Ovary (tissue), 9 donors: ENCODE measurements around the gene TIMM22. TPM values are rescaled to one million over a fixed set of nuclear protein-coding genes. Genes with fewer than 3 reads are reported as not detected.
A peak's percentile ranks its signal among the peaks of the same experiment; 100 is the strongest.

Experiments used
- DNase-seq, 5 donors: peaks; one replicate each; pipeline ENCODE4 v3.0.0-alpha.2; 2019 to 2020
- H3K27ac ChIP-seq, 2 donors: fragments of 200-600 bp; one replicate each; pipeline versions ENCODE4 v1.5.1 to v1.8.0; 2019 to 2022
- H3K27me3 ChIP-seq: fragments of 200-600 bp; one replicate; pipeline ENCODE4 v1.8.0; 2022
- H3K36me3 ChIP-seq: fragments of 200-600 bp; sonication (generic); one replicate; pipeline ENCODE4 v1.5.1; 2019
- H3K4me1 ChIP-seq: one replicate; pipeline ENCODE4 v1.8.1; 2013; ENCODE audit warnings: mild to moderate bottlenecking, moderate library complexity; ENCODE audit not compliant: insufficient read depth
- H3K4me3 ChIP-seq: fragments of 200-600 bp; sonication (generic); one replicate; pipeline ENCODE4 v1.5.1; 2017
- H3K9me3 ChIP-seq, 2 donors: fragments of 200-600 bp in 1 of 2; sonication (generic) in 1 of 2; one replicate each; pipeline versions ENCODE4 v1.5.1 to v1.8.1; 2013 to 2019; ENCODE audit warnings: mild to moderate bottlenecking in 1 of 2, moderate library complexity in 1 of 2
- EP300 ChIP-seq: sonication (generic); formaldehyde crosslinking; IDR thresholded peaks from one replicate; pipeline ENCODE4 v1.6.1; 2017; ENCODE audit warnings: antibody characterized with exemption
- POLR2A ChIP-seq: fragments of 450-650 bp; IDR thresholded peaks from one replicate; pipeline ENCODE4 v1.6.1; 2017; ENCODE audit warnings: antibody characterized with exemption, mild to moderate bottlenecking, moderate library complexity
- WGBS, 3 donors: extraction: QIAGEN DNeasy Blood & Tissue Kit in 1 of 3; methylation state at CpG; one replicate each; pipeline versions ENCODE4 v1.1.5 to v1.1.7; 2013 to 2017; 5-methylcytosine and 5-hydroxymethylcytosine counted together
- intact Hi-C, 4 donors: fragments of 100-400 bp; cut with DNase I; formaldehyde crosslinking; loops; one replicate each; pipeline versions ENCODE4 v1.11.0 to v1.15.1; 2022 to 2023
- polyA plus RNA-seq, 2 donors: library from polyadenylated mRNA; stranded (reverse); fragments of 200-250 nt in 1 of 2; fragments of 350-450 nt in 1 of 2; fragmentation: Illumina TruSeq in 1 of 2; extraction: RNeasy Lipid Tissue Mini Kit (QIAGEN cat#74804) in 1 of 2; gene quantifications; one replicate each; pipeline ENCODE4 v1.2.3, GENCODE V29; 2013 to 2014
- total RNA-seq, 7 donors: library from RNA; depleted of rRNA in 2 of 7; stranded (reverse); fragments of >200 nt in 2 of 7; fragmentation: NEBNext Ultra II Directional in 3 of 7; extraction: Animal tissue kit (Norgen Biotek cat#: 25700) in 3 of 7; gene quantifications; one replicate each; pipeline versions ENCODE4 v1.1.0 to v1.2.4, GENCODE V29; 2016 to 2023
- TF ChIP-seq, protein P1 (sequence below), 3 donors: fragments of 450-650 bp in 2 of 3; fragments of 200-600 bp in 1 of 3; IDR thresholded peaks; one replicate each; pipeline versions ENCODE4 v1.5.1 to v1.8.0; 2016 to 2022; ENCODE audit warnings: antibody characterized with exemption in 3 of 3, mild to moderate bottlenecking in 1 of 3
- donor health status: DM: no; HTN: no; CAD: no; lungs with moderate emphysema.
- donor health status: DM: no; HTN: no; CAD: no.
- donor health status: Bipolar disorder and iron deficiency.
- donor health status: DM: yes; HTN: yes; CAD: no.
- donor health status: DM: no; HTN: no; CAD: no.
- donor health status: DM: yes; HTN: yes; CAD: no.

The TIMM22 gene
- total and polyA plus RNA-seq, 9 donors: 7.9 to 15.1 (median 11.3) TPM

DNA sequence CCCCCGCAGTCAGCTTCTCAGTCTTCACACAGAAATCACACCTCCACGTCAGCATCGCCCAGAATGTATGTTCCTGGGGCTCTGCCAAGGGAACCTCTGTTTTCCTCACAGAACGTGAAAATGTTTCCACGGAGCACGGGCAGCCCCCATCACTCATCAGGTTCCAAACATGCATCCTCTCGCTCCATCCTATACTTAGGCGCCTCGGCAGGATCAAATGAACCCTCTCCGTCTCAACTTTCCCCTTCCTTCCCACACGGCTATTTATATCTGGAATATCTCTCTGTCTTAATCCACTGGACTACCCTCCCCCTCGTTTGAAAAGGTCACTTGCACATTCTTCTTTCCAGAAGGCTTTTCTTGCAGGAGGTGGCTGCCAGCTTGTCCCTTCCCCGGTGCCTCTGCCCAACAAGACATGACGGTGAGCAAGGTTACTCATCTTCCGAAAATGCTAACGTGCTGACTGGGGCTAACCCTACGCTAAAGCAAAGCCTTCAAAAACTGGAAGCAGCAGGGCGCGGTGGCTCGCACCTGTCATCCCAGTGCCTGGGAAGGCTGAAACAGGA, 39.0 kb upstream of the TIMM22 start:
- intact Hi-C loops: no loop called here
- WGBS, 3 donors: 77 to 85% (median 77%) methylated on average over 20 of the region's 20 CpGs
- DNase-seq: peak in 1 of 5 donors; percentile 9
- Histone ChIP-seq H3K4me3 (no peak overlapping the region), H3K4me1 (peaks cover 8% of the 10 kb centered on the region), H3K36me3 (no peaks in the 10 kb centered on the region), H3K9me3 (no peaks in the 10 kb centered on the region), H3K27me3 (no peaks in the 10 kb centered on the region), H3K27ac (no peak overlapping the region)
- no peak for TF ChIP-seq EP300
- TF ChIP-seq POLR2A: no peak
- TF ChIP-seq, protein P1, sequence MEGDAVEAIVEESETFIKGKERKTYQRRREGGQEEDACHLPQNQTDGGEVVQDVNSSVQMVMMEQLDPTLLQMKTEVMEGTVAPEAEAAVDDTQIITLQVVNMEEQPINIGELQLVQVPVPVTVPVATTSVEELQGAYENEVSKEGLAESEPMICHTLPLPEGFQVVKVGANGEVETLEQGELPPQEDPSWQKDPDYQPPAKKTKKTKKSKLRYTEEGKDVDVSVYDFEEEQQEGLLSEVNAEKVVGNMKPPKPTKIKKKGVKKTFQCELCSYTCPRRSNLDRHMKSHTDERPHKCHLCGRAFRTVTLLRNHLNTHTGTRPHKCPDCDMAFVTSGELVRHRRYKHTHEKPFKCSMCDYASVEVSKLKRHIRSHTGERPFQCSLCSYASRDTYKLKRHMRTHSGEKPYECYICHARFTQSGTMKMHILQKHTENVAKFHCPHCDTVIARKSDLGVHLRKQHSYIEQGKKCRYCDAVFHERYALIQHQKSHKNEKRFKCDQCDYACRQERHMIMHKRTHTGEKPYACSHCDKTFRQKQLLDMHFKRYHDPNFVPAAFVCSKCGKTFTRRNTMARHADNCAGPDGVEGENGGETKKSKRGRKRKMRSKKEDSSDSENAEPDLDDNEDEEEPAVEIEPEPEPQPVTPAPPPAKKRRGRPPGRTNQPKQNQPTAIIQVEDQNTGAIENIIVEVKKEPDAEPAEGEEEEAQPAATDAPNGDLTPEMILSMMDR (IDR thresholded peaks at IDR 0.05): no peak

DNA sequence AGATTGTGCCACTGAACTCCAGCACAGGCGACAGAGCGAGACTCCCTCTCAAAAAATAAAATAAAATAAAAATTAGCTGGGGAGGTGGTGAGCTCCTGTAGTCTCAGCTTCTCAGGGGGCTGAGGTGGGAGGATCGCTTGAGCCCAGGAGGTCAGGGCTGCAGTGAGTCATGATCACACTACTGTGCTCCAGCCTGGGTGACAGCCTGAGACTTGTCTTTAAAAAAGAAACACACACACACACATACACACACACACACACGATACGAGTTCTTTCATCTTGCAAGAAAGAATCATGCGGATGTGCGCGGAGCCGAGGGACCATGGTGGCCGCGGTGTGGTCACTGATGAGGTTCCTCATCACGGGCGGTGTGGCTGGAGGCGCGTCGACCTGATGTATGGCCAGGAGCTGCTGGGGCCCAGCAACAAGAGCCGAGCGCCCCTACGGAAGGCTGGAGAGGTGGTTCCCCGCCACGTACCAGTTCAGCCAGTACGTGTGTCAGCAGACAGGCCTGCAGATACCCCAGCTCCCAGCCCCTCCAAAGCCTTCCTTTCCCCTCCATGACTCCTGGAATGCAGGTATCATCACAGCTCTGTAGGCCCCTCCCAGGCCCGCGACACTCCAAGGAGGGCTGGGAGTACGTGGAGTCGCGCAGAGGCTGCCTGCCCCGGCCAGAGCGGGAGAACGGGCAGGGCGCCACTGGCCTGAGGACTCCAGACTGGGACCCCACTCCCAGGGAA, 38.0 kb upstream of the TIMM22 start:
- Histone ChIP-seq H3K36me3 (no peaks in the 10 kb centered on the region), H3K4me1 (peaks cover 8% of the 10 kb centered on the region), H3K4me3 (no peak overlapping the region), H3K9me3 (no peaks in the 10 kb centered on the region), H3K27ac (no peak overlapping the region), H3K27me3 (no peaks in the 10 kb centered on the region)
- TF ChIP-seq POLR2A (no peak), EP300 (no peak)
- TF ChIP-seq, protein P1 (IDR thresholded peaks at IDR 0.05): no peak
- WGBS, 3 donors: 88 to 93% (median 90%) methylated on average over 31 of the region's 31 CpGs
- intact Hi-C loops: no loop called here
- DNase-seq: peak in 1 of 5 donors; percentile 15

DNA sequence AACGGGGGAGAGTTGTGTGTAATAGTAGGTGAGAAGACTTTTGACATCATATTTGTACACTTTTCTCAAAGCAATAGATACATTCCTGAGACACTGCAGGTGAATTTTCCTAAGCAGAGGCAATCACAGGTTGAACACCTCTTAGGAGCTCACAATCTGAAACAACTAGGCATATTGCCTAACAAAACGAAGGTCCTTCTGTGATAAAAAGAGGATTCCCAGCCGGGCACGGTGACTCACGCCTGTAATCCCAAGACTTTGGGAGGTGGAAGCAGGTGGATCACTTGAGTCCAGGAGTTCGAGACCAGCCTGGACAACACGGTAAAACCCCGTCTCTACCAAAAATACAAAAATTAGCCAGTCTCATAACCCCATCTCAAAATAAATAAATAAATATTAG, 34.8 kb upstream of the TIMM22 start:
- intact Hi-C loops: no loop called here
- H3K4me3 ChIP-seq: no peak overlapping the region

DNA sequence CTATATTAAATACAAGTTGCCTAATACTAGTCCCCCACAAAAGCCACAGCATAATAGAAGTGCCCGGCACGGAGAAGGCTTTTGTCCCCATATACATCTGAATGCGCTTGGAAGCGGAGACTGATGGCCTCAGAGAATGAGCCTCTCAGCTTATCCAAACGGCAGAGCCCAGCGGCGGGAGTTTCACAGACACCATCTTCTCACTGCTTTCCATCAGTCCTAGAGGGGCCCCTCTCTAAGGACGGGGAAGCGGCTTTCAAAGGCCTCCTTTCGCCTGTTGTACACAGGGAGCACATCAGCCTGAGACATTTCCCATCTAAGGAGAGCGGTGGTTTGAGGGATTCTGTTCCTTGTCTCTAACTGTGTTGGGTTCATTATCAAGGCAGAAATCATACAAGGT, 34.3 kb upstream of the TIMM22 start:
- no peak overlapping the region for H3K27ac ChIP-seq

More for the DNA sequence above, 34.8 kb upstream of the TIMM22 start:
- Histone ChIP-seq H3K9me3 (no peaks in the 10 kb centered on the region), H3K36me3 (no peaks in the 10 kb centered on the region), H3K4me1 (peaks cover 1% of the 10 kb centered on the region), H3K27ac (no peak overlapping the region), H3K27me3 (no peaks in the 10 kb centered on the region)
- no peak for TF ChIP-seq POLR2A
- TF ChIP-seq EP300: no peak
- TF ChIP-seq, protein P1 (IDR thresholded peaks at IDR 0.05): no peak
- no peak for DNase-seq
- WGBS, 3 donors: 83 to 89% (median 83%) methylated on average over 8 of the region's 8 CpGs

More for the DNA sequence above, 34.3 kb upstream of the TIMM22 start:
- 85 to 87% (median 86%) methylated on average over 11 of the region's 11 CpGs for WGBS, 3 donors
- Histone ChIP-seq H3K36me3 (no peaks in the 10 kb centered on the region), H3K27me3 (no peaks in the 10 kb centered on the region), H3K9me3 (no peaks in the 10 kb centered on the region), H3K4me3 (no peak overlapping the region), H3K4me1 (peaks cover 1% of the 10 kb centered on the region)
- no peak for TF ChIP-seq POLR2A
- TF ChIP-seq, protein P1 (IDR thresholded peaks at IDR 0.05): no peak
- TF ChIP-seq EP300: no peak
- intact Hi-C loops: no loop called here
- no peak for DNase-seq
